ENCODE data around the gene ZNF823.

The ZNF823 gene

DNA sequence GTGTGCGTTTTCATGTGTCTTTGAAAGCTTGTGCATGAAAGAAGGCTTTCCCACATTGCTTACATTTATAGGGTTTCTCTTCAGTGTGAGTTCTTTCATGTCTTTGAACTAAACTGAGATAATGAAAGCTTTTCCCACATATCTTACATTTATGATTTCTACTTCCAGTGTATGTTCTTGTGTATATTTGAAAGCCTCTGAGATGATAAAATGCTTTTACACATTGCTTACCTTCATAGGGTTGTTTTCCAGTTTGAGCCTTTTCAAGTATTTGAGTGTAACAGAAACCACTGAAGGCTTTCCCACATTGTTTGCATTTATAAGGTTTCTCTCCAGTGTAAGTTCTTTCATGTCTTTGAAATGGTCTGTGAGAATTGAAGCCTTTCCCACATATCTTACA is 18.2 kb upstream of the ZNF823 start:
- H4K20me1 ChIP-seq (ENCODE audit: insufficient read depth, low read length): no peaks in the 10 kb centered on the region
- H3K9me2 ChIP-seq (ENCODE audit: low read depth, low read length): no peaks in the 10 kb centered on the region
- no peak overlapping the region for H3K27ac ChIP-seq (ENCODE audit: low read depth, low read length, poor library complexity, severe bottlenecking)
- no peaks in the 10 kb centered on the region for H3K36me3 ChIP-seq (ENCODE audit: insufficient read depth, low read length)
- H3F3A ChIP-seq (ENCODE audit: insufficient read depth, low read length): no peaks in the 10 kb centered on the region
- H3K9ac ChIP-seq (ENCODE audit: low read length): no peak overlapping the region
- peaks cover 12% of the 10 kb centered on the region; the same call in 1 of the 2 replicates for H3K9me3 ChIP-seq (ENCODE audit: low read length)
- H3K4me1 ChIP-seq (ENCODE audit: insufficient read depth, low read length, severe bottlenecking): no peaks in the 10 kb centered on the region
- no peak overlapping the region for H3K4me3 ChIP-seq (ENCODE audit: low read depth, low read length, poor library complexity, severe bottlenecking)
- no peak overlapping the region for H2AFZ ChIP-seq (ENCODE audit: low read length)
- H3K79me2 ChIP-seq (ENCODE audit: insufficient read depth, low read length): no peaks in the 10 kb centered on the region
- H3K4me2 ChIP-seq (ENCODE audit: low read length): no peak overlapping the region
- H3K27me3 ChIP-seq (ENCODE audit: insufficient read depth, low read length): no peaks in the 10 kb centered on the region
- TF ChIP-seq, protein P1, sequence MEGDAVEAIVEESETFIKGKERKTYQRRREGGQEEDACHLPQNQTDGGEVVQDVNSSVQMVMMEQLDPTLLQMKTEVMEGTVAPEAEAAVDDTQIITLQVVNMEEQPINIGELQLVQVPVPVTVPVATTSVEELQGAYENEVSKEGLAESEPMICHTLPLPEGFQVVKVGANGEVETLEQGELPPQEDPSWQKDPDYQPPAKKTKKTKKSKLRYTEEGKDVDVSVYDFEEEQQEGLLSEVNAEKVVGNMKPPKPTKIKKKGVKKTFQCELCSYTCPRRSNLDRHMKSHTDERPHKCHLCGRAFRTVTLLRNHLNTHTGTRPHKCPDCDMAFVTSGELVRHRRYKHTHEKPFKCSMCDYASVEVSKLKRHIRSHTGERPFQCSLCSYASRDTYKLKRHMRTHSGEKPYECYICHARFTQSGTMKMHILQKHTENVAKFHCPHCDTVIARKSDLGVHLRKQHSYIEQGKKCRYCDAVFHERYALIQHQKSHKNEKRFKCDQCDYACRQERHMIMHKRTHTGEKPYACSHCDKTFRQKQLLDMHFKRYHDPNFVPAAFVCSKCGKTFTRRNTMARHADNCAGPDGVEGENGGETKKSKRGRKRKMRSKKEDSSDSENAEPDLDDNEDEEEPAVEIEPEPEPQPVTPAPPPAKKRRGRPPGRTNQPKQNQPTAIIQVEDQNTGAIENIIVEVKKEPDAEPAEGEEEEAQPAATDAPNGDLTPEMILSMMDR (IDR thresholded peaks at IDR 0.05; ENCODE audit: low read length): no peak
- no peak for TF ChIP-seq EZH2 (IDR thresholded peaks at IDR 0.05; ENCODE audit: borderline replicate concordance, low read length)

DNA sequence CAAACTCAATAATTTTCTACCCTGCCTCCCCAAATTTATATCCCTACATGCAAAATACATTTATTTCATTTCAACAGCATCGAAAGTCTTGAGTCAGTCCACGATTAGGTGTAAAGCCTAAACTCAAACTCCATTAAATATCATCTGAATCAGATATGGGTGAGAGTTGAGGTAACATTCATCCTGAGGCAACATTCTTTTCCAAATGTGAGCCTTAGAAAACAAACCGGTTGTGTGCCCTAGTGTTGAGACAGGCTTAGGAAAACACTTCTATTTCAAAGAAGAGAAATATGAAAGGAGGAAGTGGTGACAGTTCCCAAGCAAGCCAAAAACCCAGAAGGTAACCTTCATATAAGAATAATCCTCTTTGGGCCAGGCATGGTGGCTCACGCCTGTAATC is 15.9 kb upstream of the ZNF823 start:
- Histone ChIP-seq H3K79me2 (ENCODE audit: insufficient read depth, low read length) (no peaks in the 10 kb centered on the region), H3K9me3 (ENCODE audit: low read length) (peaks cover 12% of the 10 kb centered on the region; the same call in 1 of the 2 replicates), H3K27me3 (ENCODE audit: insufficient read depth, low read length) (no peaks in the 10 kb centered on the region), H3K4me1 (ENCODE audit: insufficient read depth, low read length, severe bottlenecking) (no peaks in the 10 kb centered on the region), H3K4me2 (ENCODE audit: low read length) (no peak overlapping the region), H3K36me3 (ENCODE audit: insufficient read depth, low read length) (no peaks in the 10 kb centered on the region), H3K9ac (ENCODE audit: low read length) (no peak overlapping the region), H3K4me3 (ENCODE audit: low read depth, low read length, poor library complexity, severe bottlenecking) (no peak overlapping the region), H3K9me2 (ENCODE audit: low read depth, low read length) (no peaks in the 10 kb centered on the region), H2AFZ (ENCODE audit: low read length) (no peak overlapping the region), H4K20me1 (ENCODE audit: insufficient read depth, low read length) (no peaks in the 10 kb centered on the region), H3F3A (ENCODE audit: insufficient read depth, low read length) (no peaks in the 10 kb centered on the region), H3K27ac (ENCODE audit: low read depth, low read length, poor library complexity, severe bottlenecking) (no peak overlapping the region)
- no peak for TF ChIP-seq EZH2 (IDR thresholded peaks at IDR 0.05; ENCODE audit: borderline replicate concordance, low read length)
- TF ChIP-seq, protein P1 (IDR thresholded peaks at IDR 0.05; ENCODE audit: low read length): no peak

DNA sequence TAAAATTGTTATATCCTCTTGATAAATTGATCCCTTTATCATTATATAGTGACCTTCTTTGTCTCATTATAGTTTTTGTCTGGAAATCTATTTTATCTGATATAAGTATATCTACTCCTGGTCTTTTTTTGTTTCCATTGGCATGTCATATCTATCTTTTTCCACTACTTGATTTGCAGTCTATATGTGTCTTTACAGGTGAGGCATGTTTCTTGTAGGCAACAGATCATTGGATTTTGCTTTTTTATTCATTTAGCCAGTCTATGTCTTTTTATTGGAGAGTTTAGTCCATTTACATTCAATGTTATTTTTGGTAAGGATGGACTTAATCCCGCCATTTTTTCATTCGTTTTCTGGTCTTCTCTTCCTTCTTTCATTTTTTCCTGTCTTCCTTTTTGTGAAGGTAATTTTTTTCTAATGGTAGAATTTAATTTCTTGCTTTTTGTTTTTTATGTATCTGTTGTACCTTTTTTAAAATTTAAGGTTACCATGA is 13.5 kb upstream of the ZNF823 start:
- Histone ChIP-seq H3K27me3 (ENCODE audit: insufficient read depth, low read length) (no peaks in the 10 kb centered on the region), H3K9ac (ENCODE audit: low read length) (no peak overlapping the region), H3K36me3 (ENCODE audit: insufficient read depth, low read length) (no peaks in the 10 kb centered on the region), H2AFZ (ENCODE audit: low read length) (no peak overlapping the region), H4K20me1 (ENCODE audit: insufficient read depth, low read length) (no peaks in the 10 kb centered on the region), H3F3A (ENCODE audit: insufficient read depth, low read length) (no peaks in the 10 kb centered on the region), H3K79me2 (ENCODE audit: insufficient read depth, low read length) (no peaks in the 10 kb centered on the region), H3K4me2 (ENCODE audit: low read length) (no peak overlapping the region), H3K9me2 (ENCODE audit: low read depth, low read length) (no peaks in the 10 kb centered on the region), H3K4me1 (ENCODE audit: insufficient read depth, low read length, severe bottlenecking) (no peaks in the 10 kb centered on the region), H3K27ac (ENCODE audit: low read depth, low read length, poor library complexity, severe bottlenecking) (no peak overlapping the region), H3K9me3 (ENCODE audit: low read length) (peaks cover 18% of the 10 kb centered on the region; the same call in 1 of the 2 replicates), H3K4me3 (ENCODE audit: low read depth, low read length, poor library complexity, severe bottlenecking) (no peak overlapping the region)
- no peak for TF ChIP-seq EZH2 (IDR thresholded peaks at IDR 0.05; ENCODE audit: borderline replicate concordance, low read length)
- TF ChIP-seq, protein P1 (IDR thresholded peaks at IDR 0.05; ENCODE audit: low read length): no peak

Measured in OCI-LY1 (cell line).